Keratinocyte (primary cell): ENCODE results near the gene TEX38.

Source experiments
- CTCF ChIP-seq, 3 experiments: IDR thresholded peaks in 1 of 3; conservative IDR thresholded peaks in 1 of 3; optimal IDR thresholded peaks in 1 of 3; 2 replicates in 2 of 3; 3 replicates in 1 of 3; pipeline versions ENCODE3 to v1.5.1; 2011; ENCODE audit warnings: low read length in 3 of 3, mild to moderate bottlenecking in 3 of 3, moderate library complexity in 2 of 3, control low read depth in 1 of 3, inconsistent platforms in 1 of 3; ENCODE audit not compliant: insufficient read depth in 2 of 3; ENCODE audit errors: extremely low read depth in 1 of 3
- EZH2 ChIP-seq: IDR thresholded peaks from one replicate; pipeline ENCODE4 v1.6.1; 2012; ENCODE audit warnings: inconsistent platforms, mild to moderate bottlenecking, low read length, moderate library complexity

GRCh38 chr1:46682064-46682463 lies 10.4 kb downstream of the TEX38 start:
- TF ChIP-seq CTCF (optimal IDR thresholded peaks at IDR 0.05 in 1 of 3, IDR thresholded peaks at IDR 0.05 in 1 of 3, conservative IDR thresholded peaks at IDR 0.05 in 1 of 3; ENCODE audit: extremely low read depth in 1 of 3, insufficient read depth in 2 of 3, low read length in 3 of 3) = no peak
- no peak for TF ChIP-seq EZH2
